ENCODE measurements around the gene BTBD18. TPM values are rescaled to one million over a fixed set of nuclear protein-coding genes. Genes with fewer than 3 reads are reported as not detected.

BTBD18 gene
- total RNA-seq, 1 donor from 2014 or later: not detected

GRCh38 chr11:57745206-57745605, 6.4 kb downstream of the BTBD18 start:
- H3K36me3 Mint-ChIP-seq (ENCODE audit: low read depth): peaks cover 12% of the 10 kb centered on the region
- no peaks in the 10 kb centered on the region for H3K9me3 Mint-ChIP-seq (ENCODE audit: low read depth)
- DNase-seq (ENCODE audit: low spot score): no peak
- no peaks in the 10 kb centered on the region for H3K27me3 Mint-ChIP-seq (ENCODE audit: low read depth)
- no peak overlapping the region for H3K4me3 Mint-ChIP-seq (ENCODE audit: unreplicated experiment)
- no peak for TF ChIP-seq CTCF (IDR thresholded peaks at IDR 0.05)
- H3K27ac Mint-ChIP-seq (ENCODE audit: unreplicated experiment): no peak overlapping the region
- peaks cover 19% of the 10 kb centered on the region for H3K4me1 Mint-ChIP-seq (ENCODE audit: low read depth)

- H3K4me3 Mint-ChIP-seq (ENCODE audit: unreplicated experiment): no peak overlapping the region
- DNase-seq (ENCODE audit: low spot score): no peak
Measured at GRCh38 chr11:57744357-57744756, 7.3 kb downstream of the BTBD18 start.

GRCh38 chr11:57742087-57742452, 9.5 kb downstream of the BTBD18 start:
- H3K36me3 Mint-ChIP-seq (ENCODE audit: low read depth): peaks cover 19% of the 10 kb centered on the region
- H3K27me3 Mint-ChIP-seq (ENCODE audit: low read depth): no peaks in the 10 kb centered on the region
- no peaks in the 10 kb centered on the region for H3K9me3 Mint-ChIP-seq (ENCODE audit: low read depth)
- peak overlapping the region; percentile 99 for H3K4me3 Mint-ChIP-seq (ENCODE audit: unreplicated experiment)
- DNase-seq (ENCODE audit: low spot score): no peak
- peaks cover 19% of the 10 kb centered on the region for H3K4me1 Mint-ChIP-seq (ENCODE audit: low read depth)
- H3K27ac Mint-ChIP-seq (ENCODE audit: unreplicated experiment): peak overlapping the region; percentile 97
- no peak for TF ChIP-seq CTCF (IDR thresholded peaks at IDR 0.05)

More at GRCh38 chr11:57744357-57744756, 7.3 kb downstream of the BTBD18 start:
- no peaks in the 10 kb centered on the region for H3K27me3 Mint-ChIP-seq (ENCODE audit: low read depth)
- no peaks in the 10 kb centered on the region for H3K9me3 Mint-ChIP-seq (ENCODE audit: low read depth)
- H3K27ac Mint-ChIP-seq (ENCODE audit: unreplicated experiment): no peak overlapping the region
- peaks cover 12% of the 10 kb centered on the region for H3K36me3 Mint-ChIP-seq (ENCODE audit: low read depth)
- TF ChIP-seq CTCF (IDR thresholded peaks at IDR 0.05): no peak
- H3K4me1 Mint-ChIP-seq (ENCODE audit: low read depth): peaks cover 19% of the 10 kb centered on the region

GRCh38 chr11:57741132-57742086, 10.2 kb downstream of the BTBD18 start, which contains the start of gene SELENOH:
Gene SELENOH, plus strand, starts transcription at chr11:57741491. Its CDS starts 105 bp downstream, at chr11:57741596.
- peaks cover 19% of the 10 kb centered on the region for H3K36me3 Mint-ChIP-seq (ENCODE audit: low read depth)
- TF ChIP-seq CTCF (IDR thresholded peaks at IDR 0.05): no peak
- H3K4me3 Mint-ChIP-seq (ENCODE audit: unreplicated experiment): peak within 1 kb of the TSS; percentile 99
- H3K4me1 Mint-ChIP-seq (ENCODE audit: low read depth): peaks cover 19% of the 10 kb centered on the region
- peak; percentile 99 for DNase-seq (ENCODE audit: low spot score)
- H3K27me3 Mint-ChIP-seq (ENCODE audit: low read depth): no peaks in the 10 kb centered on the region
- no peaks in the 10 kb centered on the region for H3K9me3 Mint-ChIP-seq (ENCODE audit: low read depth)
- peak within 1 kb of the TSS; percentile 97 for H3K27ac Mint-ChIP-seq (ENCODE audit: unreplicated experiment)

- DNase-seq (ENCODE audit: low spot score): no peak
- no peak for TF ChIP-seq CTCF (IDR thresholded peaks at IDR 0.05)
- peaks cover 4% of the 10 kb centered on the region for H3K4me1 Mint-ChIP-seq (ENCODE audit: low read depth)
- H3K4me3 Mint-ChIP-seq (ENCODE audit: unreplicated experiment): no peak overlapping the region
- H3K27ac Mint-ChIP-seq (ENCODE audit: unreplicated experiment): no peak overlapping the region
- no peaks in the 10 kb centered on the region for H3K27me3 Mint-ChIP-seq (ENCODE audit: low read depth)
- H3K9me3 Mint-ChIP-seq (ENCODE audit: low read depth): no peaks in the 10 kb centered on the region
- H3K36me3 Mint-ChIP-seq (ENCODE audit: low read depth): peaks cover 7% of the 10 kb centered on the region
Measured at GRCh38 chr11:57735619-57736298, 15.9 kb downstream of the BTBD18 start.
